Central memory CD4-positive, alpha-beta T cell (primary cell): ENCODE results near the gene C1orf52.

Experiments
- DNase-seq: peaks from one replicate; pipeline ENCODE4 v3.0.0; 2022

The C1orf52 gene

GRCh38 chr1:85229574-85230097 lies 29.8 kb downstream of the C1orf52 start:
- DNase-seq: no peak

GRCh38 chr1:85228972-85229371 lies 30.5 kb downstream of the C1orf52 start:
- DNase-seq: no peak

- DNase-seq: no peak
These were observed 33.7 kb downstream of the C1orf52 start for GRCh38 chr1:85225624-85226380.

DNA sequence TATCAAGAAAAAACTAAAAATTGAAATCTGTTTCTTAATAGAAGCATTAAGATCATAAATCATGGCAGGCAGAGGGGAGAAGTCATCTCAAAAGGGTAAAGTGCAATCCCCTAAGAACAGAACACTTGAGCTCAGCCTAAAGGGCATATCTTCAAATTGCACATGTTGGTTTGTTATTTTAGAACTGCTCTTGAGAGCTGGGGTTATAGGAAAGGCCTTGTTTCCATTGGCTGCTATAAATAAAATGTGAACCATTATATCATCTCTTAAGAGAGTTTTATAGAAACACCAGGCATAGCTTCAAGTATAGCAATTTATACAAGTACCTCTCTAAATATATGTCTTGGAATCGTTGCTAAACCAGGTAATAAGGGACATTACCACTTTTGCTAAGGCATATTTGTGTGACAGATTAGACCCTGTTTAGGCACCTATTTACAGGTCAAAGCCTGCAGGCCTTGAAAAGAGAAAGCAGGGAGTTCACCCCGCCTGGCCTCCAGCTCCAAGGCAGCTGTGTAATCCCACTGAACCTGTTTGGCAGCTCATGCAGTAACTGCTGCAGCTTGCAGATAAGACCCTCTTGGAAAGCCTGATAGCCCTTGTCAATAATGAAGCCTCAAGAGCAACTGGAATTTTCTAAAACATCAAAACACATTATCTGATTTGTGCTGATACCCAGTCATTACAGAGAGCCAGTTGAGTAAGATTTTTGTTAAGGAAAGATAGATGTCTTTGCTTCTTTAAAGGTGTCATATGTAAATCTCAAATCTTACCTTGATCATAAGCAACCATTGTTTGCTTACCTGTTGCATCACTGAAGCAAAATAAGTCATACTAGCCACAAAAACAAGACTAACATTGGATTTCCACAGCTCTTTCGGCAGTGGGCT lies 34.5 kb downstream of the C1orf52 start:
- no peak for DNase-seq

DNA sequence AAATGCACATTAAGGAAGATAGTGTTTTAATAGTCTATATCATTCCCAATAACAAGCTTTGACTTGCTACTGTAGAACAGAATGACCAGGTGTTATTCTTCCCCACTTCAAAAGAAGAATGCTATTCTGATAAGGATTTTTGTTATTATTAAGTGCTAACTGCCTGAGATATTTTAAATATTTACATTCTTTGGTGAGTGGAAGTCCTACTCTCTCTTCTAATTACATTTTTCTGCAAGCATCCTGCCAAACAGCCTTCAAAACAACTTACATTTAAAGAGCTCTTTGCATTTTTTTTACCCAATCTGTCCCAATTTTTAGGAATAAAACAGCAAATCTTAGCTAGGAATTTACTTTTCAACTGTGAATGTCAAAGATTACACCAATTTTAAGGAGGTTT lies 35.2 kb downstream of the C1orf52 start:
- no peak for DNase-seq

GRCh38 chr1:85223334-85223733 lies 36.1 kb downstream of the C1orf52 start:
- no peak for DNase-seq

GRCh38 chr1:85220756-85221201 lies 38.7 kb downstream of the C1orf52 start:
- no peak for DNase-seq

GRCh38 chr1:85219853-85220610 lies 39.4 kb downstream of the C1orf52 start:
- no peak for DNase-seq

- no peak for DNase-seq
These were observed 42.8 kb downstream of the C1orf52 start for GRCh38 chr1:85216697-85217096.

DNA sequence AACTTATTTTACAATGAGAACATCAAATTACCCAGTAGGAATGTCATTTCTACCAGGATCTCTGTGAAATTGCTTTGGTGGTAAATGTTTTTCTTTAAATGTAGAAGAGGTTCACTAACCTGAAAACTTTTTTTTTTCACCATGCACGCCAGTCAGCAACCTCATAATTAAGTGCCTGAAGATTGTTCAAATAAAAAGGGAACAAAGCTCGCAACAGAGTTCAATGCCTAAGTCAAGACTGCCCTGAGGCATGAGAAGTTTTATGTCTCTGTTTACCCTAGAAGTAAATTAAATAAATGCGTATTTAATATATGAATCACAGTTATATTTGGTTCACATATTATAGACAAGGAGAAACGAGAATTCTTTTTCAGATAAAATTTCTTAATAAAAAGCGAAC lies 44.8 kb downstream of the C1orf52 start:
- DNase-seq: no peak

GRCh38 chr1:85208488-85208887 lies 51.0 kb downstream of the C1orf52 start:
- no peak for DNase-seq

- DNase-seq: no peak
These were observed 55.8 kb downstream of the C1orf52 start for GRCh38 chr1:85203573-85204171.

GRCh38 chr1:85202864-85203255 lies 56.6 kb downstream of the C1orf52 start:
- no peak for DNase-seq

GRCh38 chr1:85202092-85202863 lies 57.2 kb downstream of the C1orf52 start:
- DNase-seq: no peak

DNA sequence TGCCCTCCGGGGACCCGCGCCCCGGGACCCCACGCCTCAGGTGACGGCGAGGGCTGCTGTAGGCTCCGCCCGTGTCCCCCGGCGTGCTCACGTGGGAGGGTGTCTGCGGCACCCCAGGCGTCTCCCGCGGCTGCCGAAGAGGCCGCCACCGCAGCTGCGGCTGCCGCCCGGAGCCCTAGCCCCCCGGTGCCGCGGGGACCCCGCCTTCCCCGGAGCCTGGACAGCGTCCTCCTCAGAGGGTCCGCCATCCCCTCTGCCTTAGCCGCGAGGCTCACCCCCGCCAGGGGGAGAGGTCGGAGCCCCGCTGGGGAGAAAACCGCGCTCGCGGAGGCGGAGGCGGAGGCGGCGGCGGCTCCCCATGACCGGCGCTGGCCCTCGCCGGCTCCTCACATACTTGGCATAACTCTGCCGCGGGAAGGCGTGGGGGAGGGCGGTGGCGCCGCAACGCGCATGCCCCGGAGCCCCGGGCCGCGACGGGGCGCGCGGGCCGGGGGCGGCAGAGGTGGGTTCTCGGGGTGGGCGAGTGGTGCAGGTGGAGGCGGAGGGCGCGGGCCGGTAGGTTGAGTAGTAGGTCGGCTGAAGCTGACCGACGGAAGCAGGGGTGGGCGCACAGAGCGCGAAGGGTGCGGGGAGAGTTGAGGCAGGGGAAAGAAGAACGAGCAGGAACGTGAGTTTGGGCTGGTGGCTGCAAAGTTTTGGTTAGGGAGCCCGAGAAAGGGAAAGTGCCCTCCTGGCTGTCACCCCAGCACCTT lies 57.9 kb downstream of the C1orf52 start:
- peak; percentile 82 for DNase-seq

GRCh38 chr1:85200463-85201339 lies 58.8 kb downstream of the C1orf52 start, which contains the start of gene SYDE2:
Gene SYDE2, minus strand, starts transcription at chr1:85201016. Its CDS starts 20 bp downstream, at chr1:85200996.
- DNase-seq: peak; percentile 87
